Measurements from ENCODE around the gene ZMYND8.
"Not testable (repeated sequence)": the region's sequence is repeated elsewhere in the genome, so short reads cannot be mapped to it uniquely, and the experiment has no call there.

Gene ZMYND8

GRCh38 chr20:47319517-47320252 is 36.8 kb downstream of the ZMYND8 start:
- TF ChIP-seq ZNF274 (IDR thresholded peaks at IDR 0.05; ENCODE audit: low read depth, low read length) = no peak
- no peak overlapping the region for H3K4me3 ChIP-seq (ENCODE audit: low read length)

GRCh38 chr20:47318586-47319516 is 37.6 kb downstream of the ZMYND8 start:
- no peak for TF ChIP-seq ZNF274 (IDR thresholded peaks at IDR 0.05; ENCODE audit: low read depth, low read length)
- no peak overlapping the region for H3K4me3 ChIP-seq (ENCODE audit: low read length)

- no peak for TF ChIP-seq ZNF274 (IDR thresholded peaks at IDR 0.05; ENCODE audit: low read depth, low read length)
- H3K4me3 ChIP-seq (ENCODE audit: low read length) = no peak overlapping the region
Observed at GRCh38 chr20:47318027-47318585, 38.4 kb downstream of the ZMYND8 start.

- no peak overlapping the region for H3K4me3 ChIP-seq (ENCODE audit: low read length)
- no peak for TF ChIP-seq ZNF274 (IDR thresholded peaks at IDR 0.05; ENCODE audit: low read depth, low read length)
Observed at GRCh38 chr20:47317127-47317895, 39.2 kb downstream of the ZMYND8 start.

- no peak overlapping the region for H3K4me3 ChIP-seq (ENCODE audit: low read length)
- no peak for TF ChIP-seq ZNF274 (IDR thresholded peaks at IDR 0.05; ENCODE audit: low read depth, low read length)
Observed at GRCh38 chr20:47316776-47317126, 39.7 kb downstream of the ZMYND8 start.

- no peak overlapping the region for H3K4me3 ChIP-seq (ENCODE audit: low read length)
- TF ChIP-seq ZNF274 (IDR thresholded peaks at IDR 0.05; ENCODE audit: low read depth, low read length) = no peak
Observed at GRCh38 chr20:47315339-47316056, 41.0 kb downstream of the ZMYND8 start.

GRCh38 chr20:47314647-47315338 is 41.7 kb downstream of the ZMYND8 start:
- H3K4me3 ChIP-seq (ENCODE audit: low read length) = no peak overlapping the region
- no peak for TF ChIP-seq ZNF274 (IDR thresholded peaks at IDR 0.05; ENCODE audit: low read depth, low read length)

- TF ChIP-seq ZNF274 (IDR thresholded peaks at IDR 0.05; ENCODE audit: low read depth, low read length) = no peak
- no peak overlapping the region for H3K4me3 ChIP-seq (ENCODE audit: low read length)
Observed at GRCh38 chr20:47311967-47312681, 44.4 kb downstream of the ZMYND8 start.

GRCh38 chr20:47311211-47311610 is 45.3 kb downstream of the ZMYND8 start:
- H3K4me3 ChIP-seq (ENCODE audit: low read length) = no peak overlapping the region
- TF ChIP-seq ZNF274 (IDR thresholded peaks at IDR 0.05; ENCODE audit: low read depth, low read length) = no peak

GRCh38 chr20:47310729-47311128 is 45.8 kb downstream of the ZMYND8 start:
- H3K4me3 ChIP-seq (ENCODE audit: low read length) = no peak overlapping the region
- TF ChIP-seq ZNF274 (IDR thresholded peaks at IDR 0.05; ENCODE audit: low read depth, low read length) = no peak

- no peak overlapping the region for H3K4me3 ChIP-seq (ENCODE audit: low read length)
- no peak for TF ChIP-seq ZNF274 (IDR thresholded peaks at IDR 0.05; ENCODE audit: low read depth, low read length)
Observed at GRCh38 chr20:47309806-47310426, 46.6 kb downstream of the ZMYND8 start.

GRCh38 chr20:47309394-47309793 is 47.1 kb downstream of the ZMYND8 start:
- no peak overlapping the region for H3K4me3 ChIP-seq (ENCODE audit: low read length)
- no peak for TF ChIP-seq ZNF274 (IDR thresholded peaks at IDR 0.05; ENCODE audit: low read depth, low read length)

- not testable (repeated sequence) for H3K4me3 ChIP-seq (ENCODE audit: low read length)
Observed at GRCh38 chr20:47307569-47307968, 48.9 kb downstream of the ZMYND8 start.

All from GM08714 (cell line).